Measurements from ENCODE around the gene MCHR2.

DNA sequence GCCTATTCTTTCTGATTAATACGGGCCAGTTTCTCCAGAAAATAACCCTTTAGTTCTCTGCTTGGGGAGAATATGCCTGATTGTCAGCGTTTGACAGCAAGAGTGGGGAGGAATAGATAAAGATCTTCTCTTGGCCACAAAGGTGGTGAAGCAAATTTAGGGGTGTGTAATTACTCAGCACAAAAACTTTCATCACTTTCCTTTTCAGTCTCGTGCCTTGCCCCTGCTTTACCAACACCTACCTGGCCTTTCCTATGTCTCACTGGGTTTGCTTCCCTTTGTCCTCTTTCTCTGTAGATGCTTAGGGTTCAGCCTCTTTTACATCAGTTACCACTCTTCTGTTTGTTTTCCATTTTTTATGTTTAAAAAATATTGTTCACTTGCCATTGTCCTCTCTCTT, 99.2 kb downstream of the MCHR2 start:
- TF ChIP-seq CEBPB (IDR thresholded peaks at IDR 0.05) (no peak), TCF12 (IDR thresholded peaks at IDR 0.05; ENCODE audit: low read depth) (no peak), RAD21 (IDR thresholded peaks at IDR 0.05; ENCODE audit: low read depth) (no peak)
